Breast epithelium (tissue), 4 donors: ENCODE results near the gene TMSB10. TPM values are rescaled to one million over a fixed set of nuclear protein-coding genes. Genes with fewer than 3 reads are reported as not detected.

Experiments used
- DNase-seq, 2 donors: peaks; one replicate each; pipeline ENCODE4 v3.0.0-alpha.2; 2019; ENCODE audit warnings: low spot score in 2 of 2
- H3K27ac ChIP-seq, 2 donors: fragments of 200-600 bp; sonication (generic) in 1 of 2; one replicate each; pipeline ENCODE4 v1.5.1; 2016 to 2019; ENCODE audit warnings: mild to moderate bottlenecking in 1 of 2
- H3K27me3 ChIP-seq, 2 donors: fragments of 200-600 bp; sonication (generic) in 1 of 2; one replicate each; pipeline versions ENCODE4 v1.5.1 to v1.6.0; 2017 to 2019; ENCODE audit warnings: control low read depth in 1 of 2, mild to moderate bottlenecking in 1 of 2
- H3K36me3 ChIP-seq: fragments of 200-600 bp; one replicate; pipeline ENCODE4 v1.5.1; 2019
- H3K4me1 ChIP-seq, 2 donors: fragments of 200-600 bp; sonication (generic); one replicate each; pipeline ENCODE4 v1.5.1; 2016 to 2019; ENCODE audit warnings: control low read depth in 1 of 2
- H3K4me3 ChIP-seq, 3 donors: fragments of 200-600 bp; sonication (generic); 1 replicate in 2 of 3; 2 replicates in 1 of 3; pipeline ENCODE4 v1.5.1; 2016 to 2019; ENCODE audit warnings: mild to moderate bottlenecking in 3 of 3, moderate library complexity in 2 of 3
- H3K9me3 ChIP-seq, 2 donors: fragments of 200-600 bp; sonication (generic) in 1 of 2; one replicate each; pipeline ENCODE4 v1.5.1; 2016 to 2019; ENCODE audit warnings: control low read depth in 1 of 2
- POLR2A ChIP-seq: fragments of 450-650 bp; IDR thresholded peaks from one replicate; pipeline ENCODE4 v1.6.1; 2016; ENCODE audit warnings: antibody characterized with exemption, mild to moderate bottlenecking, moderate library complexity
- POLR2AphosphoS5 ChIP-seq, 3 donors: sonication (generic); formaldehyde crosslinking; IDR thresholded peaks; one replicate each; pipeline ENCODE4 v1.6.1; 2017; ENCODE audit warnings: antibody characterized with exemption in 3 of 3
- intact Hi-C: fragments of 100-400 bp; cut with DNase I; formaldehyde crosslinking; loops from one replicate; pipeline ENCODE4 v1.15.1; 2023; ENCODE audit warnings: low total_unique reads
- total RNA-seq, 3 donors: library from RNA; depleted of rRNA; stranded (reverse); fragments of >200 nt; gene quantifications; one replicate each; pipeline ENCODE4 v1.1.0, GENCODE V29; 2016
- TF ChIP-seq, protein P1 (sequence below), 3 donors: fragments of 450-650 bp; IDR thresholded peaks; one replicate each; pipeline ENCODE4 v1.5.1; 2016 to 2017; ENCODE audit warnings: antibody characterized with exemption in 3 of 3, mild to moderate bottlenecking in 3 of 3, moderate library complexity in 3 of 3

Gene TMSB10
- total RNA-seq, 3 donors from 2014 or later = 1,918 to 5,529 (median 3,700) TPM

GRCh38 chr2:84923009-84923408, 17.6 kb downstream of the TMSB10 start:
- Histone ChIP-seq H3K9me3 (no peaks in the 10 kb centered on the region), H3K36me3 (no peaks in the 10 kb centered on the region), H3K27me3 (no peaks in the 10 kb centered on the region), H3K4me1 (peaks cover 0 to 7% of the 10 kb centered on the region in 2 donors), H3K27ac (no peak overlapping the region), H3K4me3 (no peak overlapping the region)
- no peak for DNase-seq
- TF ChIP-seq, protein P1, sequence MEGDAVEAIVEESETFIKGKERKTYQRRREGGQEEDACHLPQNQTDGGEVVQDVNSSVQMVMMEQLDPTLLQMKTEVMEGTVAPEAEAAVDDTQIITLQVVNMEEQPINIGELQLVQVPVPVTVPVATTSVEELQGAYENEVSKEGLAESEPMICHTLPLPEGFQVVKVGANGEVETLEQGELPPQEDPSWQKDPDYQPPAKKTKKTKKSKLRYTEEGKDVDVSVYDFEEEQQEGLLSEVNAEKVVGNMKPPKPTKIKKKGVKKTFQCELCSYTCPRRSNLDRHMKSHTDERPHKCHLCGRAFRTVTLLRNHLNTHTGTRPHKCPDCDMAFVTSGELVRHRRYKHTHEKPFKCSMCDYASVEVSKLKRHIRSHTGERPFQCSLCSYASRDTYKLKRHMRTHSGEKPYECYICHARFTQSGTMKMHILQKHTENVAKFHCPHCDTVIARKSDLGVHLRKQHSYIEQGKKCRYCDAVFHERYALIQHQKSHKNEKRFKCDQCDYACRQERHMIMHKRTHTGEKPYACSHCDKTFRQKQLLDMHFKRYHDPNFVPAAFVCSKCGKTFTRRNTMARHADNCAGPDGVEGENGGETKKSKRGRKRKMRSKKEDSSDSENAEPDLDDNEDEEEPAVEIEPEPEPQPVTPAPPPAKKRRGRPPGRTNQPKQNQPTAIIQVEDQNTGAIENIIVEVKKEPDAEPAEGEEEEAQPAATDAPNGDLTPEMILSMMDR (IDR thresholded peaks at IDR 0.05) = no peak
- TF ChIP-seq POLR2A = no peak
- TF ChIP-seq POLR2AphosphoS5 (IDR thresholded peaks at IDR 0.05) = no peak
- intact Hi-C loops = loop anchor here (5.0 kb wide), 1 partner anchor 284 kb away; no protein-coding TSS in a partner anchor

DNA sequence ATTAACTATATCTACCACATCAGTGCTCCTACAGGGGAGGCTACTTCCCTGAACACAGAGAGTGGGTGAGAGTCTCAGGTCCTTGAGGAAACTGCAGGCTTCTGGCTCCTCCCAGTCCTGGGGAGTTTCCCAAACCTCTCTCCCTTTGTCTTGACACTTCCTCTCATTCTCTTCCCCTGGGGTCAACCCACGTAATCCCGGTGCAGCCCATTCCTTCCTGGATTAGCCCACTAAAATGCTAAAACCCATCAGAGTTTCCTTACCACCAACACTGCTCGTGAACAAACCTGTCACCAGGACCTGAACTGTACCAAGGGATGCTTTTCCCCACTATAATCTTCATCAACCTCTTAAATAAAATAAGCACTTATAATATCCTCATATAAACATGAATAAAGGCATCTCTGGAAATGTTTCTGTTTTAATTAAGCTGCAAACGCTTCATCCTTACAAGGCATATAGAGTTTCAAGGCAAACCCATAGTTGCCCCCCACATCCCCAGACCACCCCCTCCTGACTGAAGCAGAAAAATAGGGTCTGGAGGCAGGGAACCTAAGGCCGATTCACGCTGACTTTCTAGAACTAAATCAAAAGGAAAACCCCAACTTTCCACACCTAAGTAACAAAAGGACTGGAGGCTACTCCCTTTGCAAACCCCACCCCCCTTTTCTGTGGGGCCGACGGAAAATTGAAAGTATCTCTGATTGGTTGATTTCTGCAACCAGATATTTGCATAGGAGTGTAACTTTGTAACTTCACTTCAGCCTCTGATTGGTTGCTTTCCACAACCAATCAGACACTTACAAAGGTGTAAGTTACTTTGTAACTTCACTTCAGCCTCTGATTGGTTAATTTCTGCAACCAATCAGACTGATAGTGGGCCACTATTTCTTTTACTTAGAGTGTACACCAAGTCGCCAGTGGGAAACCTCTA, 19.0 kb downstream of the TMSB10 start:
- no peak for DNase-seq
- intact Hi-C loops = loop anchor here (5.0 kb wide), 1 partner anchor 283 kb away; no protein-coding TSS in a partner anchor

GRCh38 chr2:84925336-84925723, 19.9 kb downstream of the TMSB10 start:
- intact Hi-C loops = no loop called here
- Histone ChIP-seq H3K4me3 (peak overlapping the region in 2 of 3 donors; percentile 52 to 60), H3K27ac (peak overlapping the region; percentile 65 to 68), H3K27me3 (no peaks in the 10 kb centered on the region), H3K4me1 (peaks cover 0 to 2% of the 10 kb centered on the region in 2 donors), H3K36me3 (no peaks in the 10 kb centered on the region), H3K9me3 (no peaks in the 10 kb centered on the region)
- TF ChIP-seq, protein P1 (IDR thresholded peaks at IDR 0.05) = no peak
- TF ChIP-seq POLR2A = no peak
- TF ChIP-seq POLR2AphosphoS5 (IDR thresholded peaks at IDR 0.05) = no peak
- DNase-seq = no peak

More for the DNA sequence above, 19.0 kb downstream of the TMSB10 start:
- H3K36me3 ChIP-seq = no peaks in the 10 kb centered on the region
- peak overlapping the region in 2 of 3 donors; percentile 23 to 37 for H3K4me3 ChIP-seq
- H3K27ac ChIP-seq = peak overlapping the region; percentile 20 to 62
- no peaks in the 10 kb centered on the region for H3K27me3 ChIP-seq
- H3K9me3 ChIP-seq = no peaks in the 10 kb centered on the region
- peaks cover 0 to 7% of the 10 kb centered on the region in 2 donors for H3K4me1 ChIP-seq
- TF ChIP-seq POLR2AphosphoS5 (IDR thresholded peaks at IDR 0.05) = peak in 1 of 3 donors; percentile 23
- TF ChIP-seq, protein P1 (IDR thresholded peaks at IDR 0.05) = no peak
- TF ChIP-seq POLR2A = no peak

GRCh38 chr2:84925724-84926376, 20.4 kb downstream of the TMSB10 start:
- Histone ChIP-seq H3K27ac (peak overlapping the region; percentile 65 to 68), H3K27me3 (no peaks in the 10 kb centered on the region), H3K4me1 (no peaks in the 10 kb centered on the region), H3K4me3 (peak overlapping the region; percentile 31 to 60 (median 52)), H3K9me3 (no peaks in the 10 kb centered on the region), H3K36me3 (no peaks in the 10 kb centered on the region)
- DNase-seq = peak; percentile 95 to 98
- TF ChIP-seq, protein P1 (IDR thresholded peaks at IDR 0.05) = peak; percentile 97 to 99 (median 98)
- TF ChIP-seq POLR2AphosphoS5 (IDR thresholded peaks at IDR 0.05) (peak; percentile 81 to 89 (median 87)), POLR2A (no peak)
- intact Hi-C loops = no loop called here

DNA sequence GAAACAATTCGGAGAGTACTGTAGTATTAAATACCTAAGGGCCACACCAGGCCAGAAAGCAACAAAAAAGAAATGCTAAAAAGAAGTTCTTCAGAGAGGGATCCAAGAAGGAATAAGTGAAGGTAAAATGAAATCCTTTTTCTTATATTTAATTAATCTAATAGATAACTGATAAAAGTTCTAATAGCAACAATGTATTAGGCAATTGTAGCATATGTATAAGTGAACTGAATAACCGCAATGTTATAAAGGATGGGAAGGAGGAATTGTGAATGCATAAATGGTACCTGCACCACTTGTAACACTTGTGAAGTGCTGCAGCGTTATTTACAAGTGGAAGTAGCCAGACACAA, 21.8 kb downstream of the TMSB10 start:
- peak overlapping the region in 1 of 3 donors; percentile 52 for H3K4me3 ChIP-seq
- no peaks in the 10 kb centered on the region for H3K4me1 ChIP-seq
- intact Hi-C loops = no loop called here
- TF ChIP-seq, protein P1 (IDR thresholded peaks at IDR 0.05) = no peak
- TF ChIP-seq POLR2A (no peak), POLR2AphosphoS5 (IDR thresholded peaks at IDR 0.05) (no peak)
- no peaks in the 10 kb centered on the region for H3K9me3 ChIP-seq
- H3K27me3 ChIP-seq = no peaks in the 10 kb centered on the region
- no peaks in the 10 kb centered on the region for H3K36me3 ChIP-seq
- no peak overlapping the region for H3K27ac ChIP-seq
- DNase-seq = no peak
